Activated effector memory CD4-positive, alpha-beta T cell treated with anti-CD3 and anti-CD28 coated beads, Interleukin-2, amount 50 U/mL, for 16 hours (primary cell): Measurements from ENCODE around the gene PISD.
"Not testable (repeated sequence)": the region's sequence is repeated elsewhere in the genome, so short reads cannot be mapped to it uniquely, and the experiment has no call there.

ENCODE experiments used
- DNase-seq: peaks from one replicate; pipeline ENCODE4 v3.0.0-alpha.2; 2020

The PISD gene

GRCh38 chr22:31604746-31605705 lies 57.0 kb downstream of the PISD start:
- no peak for DNase-seq

- DNase-seq, result no peak
Measured at GRCh38 chr22:31604137-31604705, 57.8 kb downstream of the PISD start.

- DNase-seq, result no peak
Measured at GRCh38 chr22:31603574-31603973, 58.4 kb downstream of the PISD start.

GRCh38 chr22:31603081-31603525 lies 58.9 kb downstream of the PISD start:
- DNase-seq, result no peak

- no peak for DNase-seq
Measured at GRCh38 chr22:31602259-31602952, 59.6 kb downstream of the PISD start.

GRCh38 chr22:31595271-31595670 lies 66.7 kb downstream of the PISD start:
- DNase-seq, result no peak

- not testable (repeated sequence) for DNase-seq
Measured at GRCh38 chr22:31590161-31590560, 71.9 kb downstream of the PISD start.

GRCh38 chr22:31588970-31589675 lies 72.9 kb downstream of the PISD start:
- no peak for DNase-seq

- DNase-seq, result no peak
Measured at GRCh38 chr22:31586137-31586920, 75.7 kb downstream of the PISD start.

GRCh38 chr22:31585161-31585859 lies 76.7 kb downstream of the PISD start:
- no peak for DNase-seq

GRCh38 chr22:31584804-31585160 lies 77.2 kb downstream of the PISD start:
- no peak for DNase-seq

GRCh38 chr22:31583861-31584485 lies 78.0 kb downstream of the PISD start:
- no peak for DNase-seq

GRCh38 chr22:31579835-31580242 lies 82.2 kb downstream of the PISD start:
- no peak for DNase-seq

- DNase-seq, result no peak
Measured at GRCh38 chr22:31578171-31578570, 83.8 kb downstream of the PISD start.

GRCh38 chr22:31577711-31578110 lies 84.3 kb downstream of the PISD start:
- no peak for DNase-seq

- no peak for DNase-seq
Measured at GRCh38 chr22:31575190-31575589, 86.8 kb downstream of the PISD start.

GRCh38 chr22:31574055-31574670 lies 87.9 kb downstream of the PISD start:
- DNase-seq, result no peak

GRCh38 chr22:31572939-31573338 lies 89.1 kb downstream of the PISD start:
- no peak for DNase-seq

- no peak for DNase-seq
Measured at GRCh38 chr22:31569126-31569525, 92.9 kb downstream of the PISD start.
